Loucy (cell line): Measurements from ENCODE around the gene FAM193B.

Experiments
- H2AFZ ChIP-seq: fragments of 200-600 bp; sonication (generic); 2 replicates; pipeline ENCODE4 v1.6.0; 2016; ENCODE audit warnings: antibody characterized with exemption, mild to moderate bottlenecking, low read length, moderate library complexity
- H3F3A ChIP-seq: fragments of 200-600 bp; 2 replicates; pipeline ENCODE4 v1.6.0; 2016; ENCODE audit warnings: antibody characterized with exemption, low read depth, mild to moderate bottlenecking
- H3K27me3 ChIP-seq: fragments of 200-600 bp; sonication (generic); 2 replicates; pipeline ENCODE4 v1.6.1; 2014; ENCODE audit warnings: low read length, mild to moderate bottlenecking; ENCODE audit not compliant: insufficient read depth, poor library complexity, severe bottlenecking
- H3K36me3 ChIP-seq: fragments of 200-600 bp; sonication (generic); 2 replicates; pipeline ENCODE4 v1.6.1; 2016; ENCODE audit warnings: low read length; ENCODE audit not compliant: insufficient read depth
- H3K4me1 ChIP-seq: fragments of 200-600 bp; sonication (generic); 2 replicates; pipeline ENCODE4 v1.5.1; 2014; ENCODE audit warnings: low read length, mild to moderate bottlenecking; ENCODE audit not compliant: insufficient read depth, poor library complexity, severe bottlenecking
- H3K4me2 ChIP-seq: fragments of 200-600 bp; sonication (generic); 2 replicates; pipeline ENCODE4 v1.6.0; 2014; ENCODE audit warnings: antibody characterized with exemption, low read length, low read depth, mild to moderate bottlenecking; ENCODE audit not compliant: poor library complexity, severe bottlenecking
- H3K4me3 ChIP-seq: fragments of 200-600 bp; sonication (generic); 2 replicates; pipeline ENCODE4 v1.5.1; 2014; ENCODE audit warnings: low read length, mild to moderate bottlenecking, mixed read lengths; ENCODE audit not compliant: poor library complexity, severe bottlenecking
- H3K79me2 ChIP-seq: fragments of 200-600 bp; sonication (generic); 2 replicates; pipeline ENCODE4 v1.6.1; 2014; ENCODE audit warnings: low read length; ENCODE audit not compliant: insufficient read depth
- H3K9ac ChIP-seq: fragments of 200-600 bp; sonication (generic); 2 replicates; pipeline ENCODE4 v1.6.0; 2014; ENCODE audit warnings: mild to moderate bottlenecking, low read depth, low read length, moderate library complexity; ENCODE audit not compliant: poor library complexity, severe bottlenecking
- H3K9me2 ChIP-seq: fragments of 200-600 bp; sonication (generic); replicated peaks from 2 replicates; pipeline ENCODE4 v1.6.1; 2016; ENCODE audit warnings: low read depth, low read length, mixed read lengths
- H3K9me3 ChIP-seq: fragments of 200-600 bp; sonication (generic); 2 replicates; pipeline ENCODE4 v1.6.1; 2014; ENCODE audit warnings: mild to moderate bottlenecking, antibody characterized with exemption, low read length, low read depth; ENCODE audit not compliant: insufficient read depth
- H4K20me1 ChIP-seq: fragments of 200-600 bp; sonication (generic); 2 replicates; pipeline ENCODE4 v1.6.0; 2014; ENCODE audit warnings: antibody characterized with exemption, low read length, mild to moderate bottlenecking; ENCODE audit not compliant: insufficient read depth, poor library complexity, severe bottlenecking
- EZH2phosphoT487 ChIP-seq: fragments of 200-600 bp; IDR thresholded peaks from 2 replicates; pipeline ENCODE4 v1.6.1; 2018; ENCODE audit warnings: antibody characterized with exemption, mild to moderate bottlenecking, moderate library complexity, borderline replicate concordance
- TF ChIP-seq, protein P1 (sequence below): fragments of 200-600 bp; sonication (generic); conservative IDR thresholded peaks from 2 replicates; pipeline ENCODE4 v1.5.1; 2014; ENCODE audit warnings: mild to moderate bottlenecking, antibody characterized with exemption, low read length

The FAM193B gene

DNA sequence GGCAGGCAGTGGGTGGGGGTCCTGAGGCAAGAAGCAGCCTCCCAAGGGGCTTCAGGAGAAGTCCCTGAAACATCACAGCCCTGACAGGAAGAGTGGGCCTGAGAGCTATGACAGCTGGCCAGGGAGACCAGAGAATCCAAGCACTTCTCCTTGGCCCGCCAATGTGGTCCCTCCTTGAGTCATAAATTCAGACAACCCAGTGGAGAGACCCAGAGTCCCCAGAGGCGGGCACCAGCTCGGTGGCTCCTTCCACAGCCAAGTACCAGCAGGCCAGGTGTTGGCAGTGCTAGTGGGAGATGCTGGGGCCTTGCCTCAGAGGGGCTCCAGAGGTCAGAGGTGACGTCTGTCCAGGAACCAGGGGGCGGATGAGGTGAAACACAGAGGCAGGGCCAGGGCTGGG lies 43.2 kb downstream of the FAM193B start:
- Histone ChIP-seq H4K20me1 (peaks cover 10% of the 10 kb centered on the region), H3K27me3 (no peaks in the 10 kb centered on the region), H3K9me2 (no peaks in the 10 kb centered on the region), H3K36me3 (no peaks in the 10 kb centered on the region; the same call in 1 of the 2 replicates), H3K9ac (no peak overlapping the region), H2AFZ (no peak overlapping the region), H3K4me3 (no peak overlapping the region), H3K4me1 (peaks cover 13% of the 10 kb centered on the region), H3K4me2 (no peak overlapping the region), H3K9me3 (no peaks in the 10 kb centered on the region), H3F3A (no peaks in the 10 kb centered on the region), H3K79me2 (peaks cover 36% of the 10 kb centered on the region; the same call in 1 of the 2 replicates)
- TF ChIP-seq, protein P1, sequence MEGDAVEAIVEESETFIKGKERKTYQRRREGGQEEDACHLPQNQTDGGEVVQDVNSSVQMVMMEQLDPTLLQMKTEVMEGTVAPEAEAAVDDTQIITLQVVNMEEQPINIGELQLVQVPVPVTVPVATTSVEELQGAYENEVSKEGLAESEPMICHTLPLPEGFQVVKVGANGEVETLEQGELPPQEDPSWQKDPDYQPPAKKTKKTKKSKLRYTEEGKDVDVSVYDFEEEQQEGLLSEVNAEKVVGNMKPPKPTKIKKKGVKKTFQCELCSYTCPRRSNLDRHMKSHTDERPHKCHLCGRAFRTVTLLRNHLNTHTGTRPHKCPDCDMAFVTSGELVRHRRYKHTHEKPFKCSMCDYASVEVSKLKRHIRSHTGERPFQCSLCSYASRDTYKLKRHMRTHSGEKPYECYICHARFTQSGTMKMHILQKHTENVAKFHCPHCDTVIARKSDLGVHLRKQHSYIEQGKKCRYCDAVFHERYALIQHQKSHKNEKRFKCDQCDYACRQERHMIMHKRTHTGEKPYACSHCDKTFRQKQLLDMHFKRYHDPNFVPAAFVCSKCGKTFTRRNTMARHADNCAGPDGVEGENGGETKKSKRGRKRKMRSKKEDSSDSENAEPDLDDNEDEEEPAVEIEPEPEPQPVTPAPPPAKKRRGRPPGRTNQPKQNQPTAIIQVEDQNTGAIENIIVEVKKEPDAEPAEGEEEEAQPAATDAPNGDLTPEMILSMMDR: no peak
- TF ChIP-seq EZH2phosphoT487: no peak

GRCh38 chr5:177510567-177511053 lies 43.8 kb downstream of the FAM193B start:
- Histone ChIP-seq H3K4me3 (no peak overlapping the region), H3K4me2 (peak overlapping the region; percentile 57), H3K4me1 (peaks cover 10% of the 10 kb centered on the region), H2AFZ (no peak overlapping the region), H4K20me1 (peaks cover 5% of the 10 kb centered on the region), H3F3A (no peaks in the 10 kb centered on the region), H3K79me2 (peaks cover 31% of the 10 kb centered on the region; the same call in 1 of the 2 replicates), H3K9ac (no peak overlapping the region), H3K9me3 (no peaks in the 10 kb centered on the region), H3K27me3 (no peaks in the 10 kb centered on the region), H3K9me2 (no peaks in the 10 kb centered on the region), H3K36me3 (no peaks in the 10 kb centered on the region; the same call in 1 of the 2 replicates)
- TF ChIP-seq, protein P1: no peak
- TF ChIP-seq EZH2phosphoT487: no peak

DNA sequence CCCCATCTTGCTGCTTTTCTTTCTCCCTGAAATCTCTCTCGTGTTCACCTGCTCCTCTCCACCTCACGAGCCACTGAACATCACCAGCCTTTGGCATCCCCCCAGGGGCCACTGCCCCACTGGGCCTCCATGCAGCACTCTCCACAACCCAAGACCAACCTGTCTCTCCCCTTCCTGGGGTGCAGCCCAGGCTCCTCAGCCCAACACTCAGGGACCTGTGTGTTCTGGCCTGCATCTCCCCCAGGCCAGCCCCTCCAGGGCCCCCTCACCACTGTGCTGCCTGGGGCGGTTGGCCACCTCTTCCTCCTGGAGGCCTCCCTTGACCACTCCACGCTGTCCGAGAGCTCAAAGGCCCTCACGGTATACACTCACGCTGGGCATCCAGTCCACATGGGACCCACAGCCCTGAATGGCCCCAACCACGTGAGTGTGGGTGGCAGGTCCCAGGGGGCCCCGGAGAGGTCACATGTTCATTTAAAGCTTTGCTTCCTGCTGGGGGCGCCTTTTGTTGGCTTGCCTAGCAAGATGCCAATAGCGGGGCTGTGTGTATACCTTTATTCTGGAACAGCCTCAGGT lies 44.3 kb downstream of the FAM193B start:
- Histone ChIP-seq H3K36me3 (no peaks in the 10 kb centered on the region; the same call in 1 of the 2 replicates), H3K9ac (peak overlapping the region; percentile 27), H4K20me1 (no peaks in the 10 kb centered on the region), H3K4me1 (peaks cover 10% of the 10 kb centered on the region), H3K9me2 (no peaks in the 10 kb centered on the region), H3K4me3 (no peak overlapping the region), H3K9me3 (no peaks in the 10 kb centered on the region), H3K79me2 (peaks cover 25% of the 10 kb centered on the region; the same call in 1 of the 2 replicates), H2AFZ (no peak overlapping the region), H3F3A (no peaks in the 10 kb centered on the region), H3K4me2 (peak overlapping the region; percentile 57), H3K27me3 (no peaks in the 10 kb centered on the region)
- TF ChIP-seq EZH2phosphoT487: no peak
- TF ChIP-seq, protein P1: no peak
